ENCODE results near the gene ALDOB.
A peak's percentile ranks its signal among the peaks of the same experiment; 100 is the strongest.

Gene ALDOB

GRCh38 chr9:101455656-101456240 is 20.2 kb upstream of the ALDOB start:
- no peak for DNase-seq

GRCh38 chr9:101453776-101454570 is 18.4 kb upstream of the ALDOB start:
- no peak for DNase-seq

DNA sequence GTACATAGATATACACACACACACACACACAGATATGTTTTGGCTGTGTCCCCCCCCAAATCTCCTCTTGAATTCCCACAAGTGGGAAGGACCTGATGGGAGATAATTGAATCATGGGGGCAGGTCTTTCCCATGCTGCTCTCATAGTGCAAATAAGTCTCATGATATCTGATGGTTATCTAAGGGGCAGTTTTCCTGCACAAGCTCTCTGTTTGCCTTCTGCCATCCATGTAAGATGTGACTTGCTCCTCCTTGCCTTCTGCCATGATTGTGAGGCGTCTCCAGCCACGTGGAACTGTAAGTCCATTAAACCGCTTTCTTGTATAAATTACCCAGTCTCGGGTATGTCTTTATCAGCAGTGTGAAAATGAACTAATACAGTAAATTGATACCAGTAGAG is 15.9 kb upstream of the ALDOB start:
- no peak for DNase-seq

DNA sequence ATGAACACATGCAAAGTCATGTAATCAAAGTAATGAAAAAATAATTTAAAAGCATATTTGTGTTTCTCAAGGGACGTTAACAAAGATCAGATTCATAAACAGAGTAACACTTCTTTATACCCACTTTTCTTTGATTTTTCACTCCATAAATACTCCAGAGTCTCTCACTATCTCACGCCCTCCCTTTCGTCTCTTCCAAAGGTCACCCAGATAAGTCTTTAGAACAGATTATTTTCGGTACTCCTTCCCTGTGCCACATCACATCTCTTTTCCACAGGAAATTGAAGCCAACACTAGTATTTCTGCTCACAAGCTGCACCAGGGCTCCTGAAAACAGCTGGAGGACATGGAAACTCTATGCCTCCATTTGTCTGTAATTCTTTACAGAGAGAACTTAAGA is 15.4 kb upstream of the ALDOB start:
- no peak for DNase-seq

DNA sequence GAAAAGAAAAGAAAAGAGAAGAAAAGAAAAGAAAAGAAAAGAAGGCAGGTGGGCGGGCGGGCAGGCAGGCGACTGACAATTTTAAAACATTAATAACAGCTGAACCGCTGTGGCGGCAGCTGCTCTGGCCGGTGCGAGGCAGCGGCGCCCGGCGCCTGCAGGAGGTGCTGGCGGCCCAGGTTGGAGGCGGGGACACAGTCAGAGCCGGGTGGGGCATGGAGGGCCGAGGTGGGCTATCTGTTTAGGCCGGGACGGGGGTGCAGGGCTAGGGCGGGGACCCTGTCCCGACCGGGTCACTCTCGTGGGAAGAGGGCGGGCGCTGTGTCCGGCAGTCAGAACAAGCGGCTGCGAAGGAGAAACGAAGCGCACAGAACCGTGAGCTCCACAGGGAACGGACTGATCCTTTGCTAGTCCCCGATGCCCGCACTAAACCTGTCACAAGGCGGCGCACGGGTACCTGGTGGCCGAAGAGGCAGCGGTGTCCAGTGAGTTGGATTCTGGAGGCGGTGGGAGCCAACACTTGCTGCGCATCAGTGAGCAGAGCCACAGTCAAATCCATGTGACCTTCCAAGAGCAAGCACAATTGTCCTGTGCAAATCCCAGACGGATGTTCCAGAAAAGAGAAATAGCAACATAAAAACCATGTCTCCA is 13.6 kb upstream of the ALDOB start:
- DNase-seq, result peak; percentile 47

DNA sequence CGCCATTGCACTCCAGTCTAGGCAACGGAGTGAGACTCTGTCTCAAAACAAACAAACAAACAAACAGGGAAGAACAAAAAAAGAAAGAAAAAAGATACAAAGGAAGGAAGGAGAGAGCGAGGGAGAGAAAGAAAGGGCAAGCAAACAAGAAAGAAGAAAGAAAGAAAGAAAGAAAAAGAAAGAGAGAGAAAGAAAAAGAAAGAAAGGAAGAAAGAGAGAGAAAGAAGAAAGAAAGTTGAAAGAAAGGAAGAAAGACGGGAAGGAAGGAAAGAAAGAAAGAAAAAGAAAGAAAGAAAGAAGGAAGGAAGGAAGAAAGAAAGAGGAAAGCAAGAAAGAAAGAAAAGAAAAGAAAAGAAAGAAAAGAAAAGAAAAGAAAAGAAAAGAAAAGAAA is 13.1 kb upstream of the ALDOB start:
- DNase-seq, result no peak

GRCh38 chr9:101446732-101447131 is 11.2 kb upstream of the ALDOB start:
- no peak for DNase-seq

DNA sequence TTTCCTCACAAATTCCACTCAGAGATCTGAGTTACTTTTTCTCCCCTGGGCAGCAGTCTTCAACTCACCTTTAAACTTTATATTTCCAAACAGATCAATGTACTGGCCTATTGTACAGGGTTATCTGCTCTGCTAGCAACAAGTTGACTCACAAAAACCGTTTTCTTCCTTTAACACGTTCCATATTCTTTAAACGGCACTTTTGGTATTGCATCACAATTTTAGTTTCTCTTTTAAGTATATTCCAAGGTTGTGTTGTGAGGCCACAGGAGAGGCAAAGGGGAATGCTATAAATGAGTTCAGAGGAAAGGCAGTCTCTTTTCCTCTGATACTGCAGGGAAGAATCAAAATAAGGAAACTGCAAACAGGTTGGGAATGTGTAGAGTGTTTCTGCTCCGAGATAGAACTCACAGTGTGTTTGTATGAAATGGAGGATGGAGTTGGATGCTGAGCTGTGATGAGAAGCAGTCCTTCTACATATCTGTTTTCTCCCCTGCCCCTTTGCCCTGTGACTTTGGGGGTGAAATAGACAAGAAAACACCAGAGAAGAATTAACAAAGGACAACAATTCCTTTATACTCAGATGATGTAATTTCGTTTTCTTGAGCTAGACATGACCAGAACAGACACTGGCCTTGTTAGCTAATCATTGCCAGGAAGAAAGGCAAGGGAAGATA is 9.9 kb upstream of the ALDOB start:
- no peak for DNase-seq

DNA sequence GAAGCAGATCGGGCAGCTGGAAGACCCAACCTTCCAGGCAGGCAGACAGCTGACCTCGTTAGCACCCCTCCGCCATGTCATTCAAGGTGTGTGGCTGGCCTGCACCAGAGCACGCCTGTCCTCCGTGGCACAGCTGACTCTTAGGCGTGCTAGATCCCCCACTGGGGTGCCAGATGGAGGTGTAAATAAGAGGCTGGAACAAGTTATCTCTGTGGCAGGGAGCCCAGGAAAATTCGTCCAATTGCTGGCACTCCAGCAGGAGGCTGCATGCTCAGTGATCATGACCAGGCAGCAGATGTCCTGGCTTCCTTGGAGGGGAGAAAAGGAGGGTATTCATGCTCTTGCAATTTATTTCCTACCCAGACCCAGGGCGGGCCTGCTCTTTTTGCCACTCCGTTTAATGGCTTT is 7.8 kb upstream of the ALDOB start:
- DNase-seq, result no peak

DNA sequence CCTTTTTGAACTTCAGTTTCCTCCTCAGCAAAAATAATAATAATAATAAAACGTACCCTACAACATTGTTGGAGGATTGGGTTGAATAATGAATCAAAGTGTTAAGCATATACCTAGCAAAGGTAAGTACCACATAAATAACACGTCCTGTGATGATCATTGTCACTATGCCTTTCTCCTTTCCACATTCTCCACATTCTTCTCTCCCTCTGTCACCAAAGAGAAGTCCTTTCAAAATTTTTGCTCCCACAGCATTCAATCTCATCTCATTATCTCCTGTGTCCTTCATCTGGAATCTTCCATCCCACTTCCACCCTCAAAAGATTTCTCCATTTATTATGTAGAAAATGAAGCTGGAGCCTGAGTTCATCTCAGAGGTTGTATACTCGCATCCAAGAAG is 7.2 kb upstream of the ALDOB start:
- no peak for DNase-seq

DNA sequence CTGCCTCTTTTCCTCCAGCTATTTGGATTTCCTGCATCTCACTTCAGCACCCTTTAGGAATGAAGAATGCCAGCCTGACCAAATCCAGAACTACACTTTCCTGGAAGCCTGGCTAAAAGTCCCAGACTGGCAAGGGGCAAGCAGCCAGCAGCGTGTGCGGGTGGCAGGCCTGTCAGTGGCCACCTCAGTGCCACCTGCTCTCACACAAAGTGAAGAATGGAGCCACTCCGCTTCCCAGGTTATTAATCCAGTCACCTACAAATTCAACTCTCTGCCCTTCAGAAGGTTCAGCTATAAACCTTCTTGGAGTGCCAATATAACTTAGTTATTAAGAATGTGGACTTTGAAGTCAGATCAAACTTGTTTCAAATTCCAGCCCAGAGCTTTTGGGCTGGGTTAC is 6.7 kb upstream of the ALDOB start:
- no peak for DNase-seq

GRCh38 chr9:101440714-101441230 is 5.2 kb upstream of the ALDOB start:
- DNase-seq, result no peak

DNA sequence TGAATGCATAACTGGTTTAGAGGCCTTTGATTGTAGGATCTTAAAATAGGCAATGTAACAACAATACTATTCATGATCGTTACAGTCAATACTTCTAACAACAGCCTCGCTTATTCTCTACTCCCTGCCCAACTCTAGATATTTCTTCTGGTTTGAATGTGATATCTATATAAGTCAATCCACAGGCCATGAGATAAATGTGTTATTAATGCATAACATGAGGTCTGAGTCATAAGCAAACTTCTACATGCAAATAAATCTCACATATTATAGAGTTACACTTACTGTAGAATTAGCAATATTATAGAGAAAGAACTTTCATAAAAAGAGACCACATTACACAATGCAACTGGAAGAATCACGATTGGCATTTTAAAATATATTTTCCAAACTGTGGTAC is 2.9 kb upstream of the ALDOB start:
- no peak for DNase-seq

- no peak for DNase-seq
Observed at GRCh38 chr9:101437806-101438232, 2.2 kb upstream of the ALDOB start.

DNA sequence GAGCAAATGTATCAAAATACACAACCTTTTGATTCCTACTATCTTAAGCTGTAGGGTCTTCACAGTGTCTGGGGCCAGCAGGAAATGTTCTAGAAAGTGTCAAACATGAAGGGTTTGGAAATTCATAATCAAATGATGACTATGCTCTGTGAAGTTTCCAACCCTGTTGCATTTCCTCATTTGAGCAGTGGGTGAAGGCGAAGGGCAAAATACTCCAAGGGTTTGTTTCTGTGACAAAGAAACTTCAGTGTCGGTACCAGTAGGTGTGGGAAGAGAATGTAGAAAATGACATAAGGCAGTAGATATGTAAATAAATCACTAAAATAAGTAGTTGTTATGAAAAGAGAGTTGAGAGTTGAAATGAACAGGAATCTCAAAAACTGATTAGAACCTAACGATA is 576 bp downstream of the ALDOB start:
- DNase-seq, result no peak

DNA sequence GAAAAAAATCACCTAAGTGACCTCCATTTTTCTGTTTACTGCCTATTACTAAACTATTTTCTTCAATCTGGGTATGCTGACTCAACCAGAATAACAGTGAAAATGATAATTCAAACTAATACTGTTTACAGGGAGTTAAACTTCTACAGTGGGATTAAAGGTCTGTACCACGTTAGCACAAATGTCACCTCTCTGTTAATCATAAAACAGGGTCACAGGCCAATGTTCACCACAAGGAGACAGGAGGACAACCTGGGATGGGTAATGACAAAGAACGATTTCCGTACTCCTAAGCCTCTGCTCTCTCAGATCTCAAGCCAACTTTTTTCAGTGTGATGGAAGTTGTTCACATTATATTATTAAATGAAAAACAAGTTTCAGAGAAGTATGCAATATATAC is 2.3 kb downstream of the ALDOB start:
- DNase-seq, result no peak

- DNase-seq, result no peak
Observed at GRCh38 chr9:101432740-101433139, 2.8 kb downstream of the ALDOB start.

DNA sequence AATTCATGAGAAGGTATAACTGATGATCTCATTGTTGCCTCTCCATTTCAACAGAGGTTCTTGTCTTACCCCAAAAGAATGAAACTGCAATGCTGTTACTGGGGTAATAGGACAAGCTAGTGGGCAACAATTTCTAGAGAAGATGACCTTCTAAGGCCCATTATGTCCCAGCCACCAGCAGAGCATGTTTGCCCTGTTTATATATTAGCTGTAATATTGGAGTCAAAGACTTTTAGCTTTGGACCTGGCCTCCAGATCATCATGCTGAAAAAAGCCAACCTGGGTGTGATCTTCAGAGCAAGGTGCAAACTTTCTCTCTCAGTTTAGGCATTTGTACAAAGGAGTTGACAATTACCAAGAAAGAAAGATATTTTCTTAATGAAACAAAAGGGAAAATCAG is 3.4 kb downstream of the ALDOB start:
- no peak for DNase-seq

DNA sequence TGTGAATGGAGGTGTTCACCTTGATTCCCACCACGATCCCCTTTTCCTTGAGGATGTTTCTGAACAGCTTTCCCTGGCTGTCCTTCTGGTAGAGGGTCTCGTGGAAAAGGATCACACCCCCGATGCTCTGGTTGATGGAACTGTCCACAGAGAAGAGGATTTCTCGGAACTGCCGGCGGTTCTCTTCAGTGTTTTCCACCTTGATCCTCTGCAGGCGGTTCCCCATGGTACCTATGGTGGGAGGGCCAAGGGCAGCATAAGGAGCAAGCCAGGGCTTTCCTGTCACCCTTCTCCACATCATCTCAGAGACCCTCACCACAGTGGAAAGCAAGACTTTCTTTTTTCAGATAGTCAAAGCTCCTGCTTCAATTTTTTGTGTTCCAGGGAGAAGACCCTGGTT is 5.8 kb downstream of the ALDOB start:
- DNase-seq, result no peak

DNA sequence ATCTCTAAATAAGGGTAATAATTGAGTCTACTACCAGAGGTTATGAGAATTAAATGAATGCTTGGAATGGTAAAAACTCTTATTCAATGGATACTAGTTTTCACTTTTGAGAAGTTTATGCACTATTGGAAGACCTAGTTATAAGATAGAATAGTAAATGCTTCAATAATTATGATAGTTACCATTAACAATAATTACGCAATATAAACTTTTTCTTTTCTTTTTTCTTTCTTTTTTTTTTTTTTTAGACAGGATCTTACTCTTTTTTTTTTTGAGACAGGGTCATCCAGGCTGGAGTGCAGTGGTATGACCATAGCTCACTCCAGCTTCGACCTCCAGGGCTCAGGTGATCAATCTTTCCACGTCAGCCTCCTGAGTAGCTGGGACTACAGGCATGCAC is 6.7 kb downstream of the ALDOB start:
- DNase-seq, result no peak

DNA sequence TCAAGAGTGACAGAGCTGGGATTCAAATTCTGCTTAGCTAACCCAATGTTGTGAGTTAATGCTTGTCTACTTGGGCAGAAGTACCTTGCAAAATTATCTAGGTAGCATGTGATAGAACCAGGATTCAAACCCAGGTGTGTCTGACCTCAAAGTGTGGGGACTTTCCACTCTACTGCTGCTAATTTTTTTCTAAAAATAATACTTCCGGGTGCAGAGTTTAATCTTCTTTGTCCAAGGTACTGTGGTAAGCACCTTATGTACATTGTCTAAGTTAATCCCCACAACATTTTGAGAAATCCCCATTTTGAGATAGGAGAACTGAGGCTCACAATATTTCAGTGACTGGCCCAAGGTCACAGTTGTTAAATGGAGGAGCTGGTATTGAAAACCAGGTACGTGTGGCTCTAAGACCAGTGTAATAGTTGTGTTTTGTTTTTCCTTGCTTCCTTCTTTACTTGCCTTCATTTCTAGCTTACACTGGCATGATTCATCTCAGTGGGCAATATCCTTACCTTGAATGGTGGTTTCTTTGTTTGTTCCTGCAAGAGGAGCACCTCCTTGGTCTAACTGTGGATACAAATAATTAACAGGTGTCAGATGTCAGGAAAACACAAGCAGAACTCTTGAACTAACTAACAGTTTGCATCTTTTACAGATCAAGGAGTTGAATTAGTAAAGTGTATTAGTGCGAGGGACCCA is 7.5 kb downstream of the ALDOB start:
- DNase-seq, result no peak

DNA sequence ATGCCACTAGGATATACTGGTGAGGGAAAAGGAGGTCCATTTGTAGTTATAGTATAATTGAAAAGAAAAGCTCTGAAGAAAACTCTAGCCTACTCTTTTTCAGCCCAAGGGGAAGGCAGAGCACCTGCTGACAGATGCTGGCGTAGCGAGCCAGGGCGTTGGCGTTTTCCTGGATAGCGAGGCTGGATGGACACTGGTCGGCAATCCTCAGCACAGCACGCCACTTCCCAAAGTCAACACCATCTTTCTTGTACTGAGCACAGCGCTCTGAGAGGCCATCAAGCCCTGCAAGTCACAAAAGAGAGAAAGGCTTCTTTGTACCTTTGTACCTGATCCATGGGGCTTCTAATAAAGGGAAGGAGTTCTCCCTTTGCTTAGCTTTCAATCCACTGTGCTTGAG is 8.2 kb downstream of the ALDOB start:
- no peak for DNase-seq

DNA sequence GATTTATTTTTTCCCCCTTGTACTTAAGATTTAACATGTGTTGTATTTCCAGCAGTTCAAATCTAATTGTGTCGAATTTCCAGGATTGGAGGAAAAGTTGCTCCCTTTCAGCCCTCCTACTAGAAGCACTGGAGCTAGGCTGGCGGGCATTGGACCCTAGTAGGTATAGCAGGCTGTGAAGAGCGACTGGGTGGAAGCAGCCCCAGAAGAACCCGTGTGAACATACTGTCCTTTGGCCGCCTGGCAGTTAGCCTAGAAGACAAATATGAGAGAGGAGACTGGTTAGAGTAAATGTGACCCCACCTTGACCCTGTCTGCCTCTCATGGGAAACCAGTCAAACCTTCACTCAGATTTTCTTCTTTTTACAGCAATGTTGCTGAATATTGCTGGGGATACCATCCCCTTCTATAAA is 13.9 kb downstream of the ALDOB start:
- DNase-seq, result no peak

All from activated CD8-positive, alpha-beta memory T cell treated with anti-CD3 and anti-CD28 coated beads, Interleukin-2, amount 50 U/mL, for 4 hours (primary cell).